ENCODE results near the gene ZNF558. TPM values are rescaled to one million over a fixed set of nuclear protein-coding genes. Genes with fewer than 3 reads are reported as not detected.

The ZNF558 gene
- 54.4 TPM for total RNA-seq

DNA sequence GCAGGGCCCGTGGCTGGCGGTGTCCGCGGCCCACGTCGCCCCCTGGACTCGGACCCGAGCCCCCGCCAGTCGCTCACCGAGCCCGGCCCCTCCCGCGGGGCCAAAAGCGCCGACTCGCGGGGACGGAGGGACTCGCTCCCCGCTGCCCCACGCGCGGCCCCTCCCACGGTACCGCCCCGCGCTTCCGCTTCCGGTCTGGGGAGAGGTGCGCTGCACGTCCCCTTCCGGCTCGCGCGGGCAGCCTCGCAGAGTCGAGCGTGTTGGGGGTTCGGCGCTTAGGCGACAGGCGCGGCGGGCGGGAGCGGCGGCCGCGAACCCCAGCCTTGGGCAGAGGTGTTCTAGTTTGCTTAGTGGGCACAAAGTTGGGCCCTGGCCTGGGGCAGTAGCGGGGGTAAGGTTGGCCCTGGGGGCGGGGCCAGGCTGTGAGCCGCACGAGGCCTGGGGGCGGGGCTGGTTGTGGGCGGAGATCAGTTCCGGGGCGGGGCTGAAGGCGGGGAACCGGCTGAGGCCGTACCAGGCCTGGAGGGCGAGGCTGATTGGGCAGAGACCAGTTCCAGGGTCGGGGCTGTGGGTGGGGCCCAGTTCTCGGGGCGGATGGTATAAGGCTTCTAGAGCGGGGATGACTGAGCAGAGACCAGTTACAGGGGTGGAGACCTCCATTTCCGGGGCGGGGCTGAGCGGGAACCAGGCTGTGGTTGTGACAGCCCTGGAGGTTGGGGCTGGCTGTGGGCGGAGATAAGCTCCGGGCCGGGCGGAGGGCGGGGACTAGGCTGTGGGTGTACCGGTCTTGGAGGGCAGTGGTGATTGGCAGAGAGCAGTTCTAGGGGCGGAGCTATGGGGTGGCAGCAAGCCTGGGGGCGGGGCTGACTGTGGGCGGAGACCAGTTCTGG is at the start of gene ZNF558, which contains the start of gene MBD3L1:
TSS of gene ZNF558 (minus strand) at position 173 of the 890 bp plus-strand sequence. CDS start 9,645 bp downstream, outside the sequence.
TSS of gene MBD3L1 (plus strand) at position 246 of the 890 bp plus-strand sequence. CDS start 10,302 bp downstream, outside the sequence.

Other genes starting within 250 kb of the ZNF558 start
- 109 TPM for gene ADAMTS10, start 221.6 kb downstream of the ZNF558 start, total RNA-seq
- gene NFILZ, start 201.7 kb downstream of the ZNF558 start, total RNA-seq = not detected
- not detected for gene ACTL9, start 133.5 kb downstream of the ZNF558 start, total RNA-seq
- gene OR2Z1, start 110.7 kb downstream of the ZNF558 start, total RNA-seq = not detected
- gene MBD3L1, start 73 bp upstream of the ZNF558 start, total RNA-seq = not detected
- 10.1 TPM for gene MUC16, start 178.1 kb upstream of the ZNF558 start, total RNA-seq